OCI-M2 (cell line): ENCODE results near the gene RHBDD1.
"Not testable (repeated sequence)": the region's sequence is repeated elsewhere in the genome, so short reads cannot be mapped to it uniquely, and the experiment has no call there.

ENCODE experiments used
- DNase-seq: peaks from one replicate; lab custom pipeline; 2025; ENCODE audit not compliant: unreplicated experiment; lab: John Stamatoyannopoulos, UW

RHBDD1 gene

GRCh38 chr2:226799211-226799975 lies 36.5 kb upstream of the RHBDD1 start, which contains the start of gene IRS1:
IRS1 (minus strand) TSS chr2:226799820; CDS start chr2:226798738, 1,082 bp downstream.
- no peak for DNase-seq

- DNase-seq = no peak
Observed at GRCh38 chr2:226799976-226800940, 35.6 kb upstream of the RHBDD1 start.

- no peak for DNase-seq
Observed at GRCh38 chr2:226800941-226801784, 34.7 kb upstream of the RHBDD1 start.

GRCh38 chr2:226802573-226802972 lies 33.3 kb upstream of the RHBDD1 start:
- DNase-seq = no peak

- no peak for DNase-seq
Observed at GRCh38 chr2:226803410-226803809, 32.4 kb upstream of the RHBDD1 start.

- no peak for DNase-seq
Observed at GRCh38 chr2:226813148-226813701, 22.6 kb upstream of the RHBDD1 start.

- no peak for DNase-seq
Observed at GRCh38 chr2:226818930-226819329, 16.9 kb upstream of the RHBDD1 start.

GRCh38 chr2:226825056-226825455 lies 10.8 kb upstream of the RHBDD1 start:
- DNase-seq = no peak

- DNase-seq = no peak
Observed at GRCh38 chr2:226828191-226828590, 7.7 kb upstream of the RHBDD1 start.

- no peak for DNase-seq
Observed at GRCh38 chr2:226829721-226830631, 5.9 kb upstream of the RHBDD1 start.

- no peak for DNase-seq
Observed at GRCh38 chr2:226831266-226831665, 4.6 kb upstream of the RHBDD1 start.

- DNase-seq = no peak
Observed at GRCh38 chr2:226832061-226832460, 3.8 kb upstream of the RHBDD1 start.

GRCh38 chr2:226834880-226835279 lies 974 bp upstream of the RHBDD1 start:
- DNase-seq = not testable (repeated sequence)

GRCh38 chr2:226835420-226835795 lies 446 bp upstream of the RHBDD1 start:
- no peak for DNase-seq

GRCh38 chr2:226836548-226836885 lies 663 bp downstream of the RHBDD1 start:
- DNase-seq = no peak

GRCh38 chr2:226837334-226837733 lies 1.5 kb downstream of the RHBDD1 start:
- no peak for DNase-seq

- no peak for DNase-seq
Observed at GRCh38 chr2:226837787-226838603, 2.1 kb downstream of the RHBDD1 start.

GRCh38 chr2:226838722-226839121 lies 2.9 kb downstream of the RHBDD1 start:
- DNase-seq = no peak

- DNase-seq = no peak
Observed at GRCh38 chr2:226839161-226839560, 3.3 kb downstream of the RHBDD1 start.
